GM18861 (cell line): ENCODE data around the gene MAPK14.
"Not testable (repeated sequence)": the region's sequence is repeated elsewhere in the genome, so short reads cannot be mapped to it uniquely, and the experiment has no call there.

Experiments used
- ATAC-seq: cut with Tn5 transposase; IDR thresholded peaks from one replicate; pipeline ENCODE4 v1.9.1; 2021; ENCODE audit not compliant: unreplicated experiment

The MAPK14 gene

DNA sequence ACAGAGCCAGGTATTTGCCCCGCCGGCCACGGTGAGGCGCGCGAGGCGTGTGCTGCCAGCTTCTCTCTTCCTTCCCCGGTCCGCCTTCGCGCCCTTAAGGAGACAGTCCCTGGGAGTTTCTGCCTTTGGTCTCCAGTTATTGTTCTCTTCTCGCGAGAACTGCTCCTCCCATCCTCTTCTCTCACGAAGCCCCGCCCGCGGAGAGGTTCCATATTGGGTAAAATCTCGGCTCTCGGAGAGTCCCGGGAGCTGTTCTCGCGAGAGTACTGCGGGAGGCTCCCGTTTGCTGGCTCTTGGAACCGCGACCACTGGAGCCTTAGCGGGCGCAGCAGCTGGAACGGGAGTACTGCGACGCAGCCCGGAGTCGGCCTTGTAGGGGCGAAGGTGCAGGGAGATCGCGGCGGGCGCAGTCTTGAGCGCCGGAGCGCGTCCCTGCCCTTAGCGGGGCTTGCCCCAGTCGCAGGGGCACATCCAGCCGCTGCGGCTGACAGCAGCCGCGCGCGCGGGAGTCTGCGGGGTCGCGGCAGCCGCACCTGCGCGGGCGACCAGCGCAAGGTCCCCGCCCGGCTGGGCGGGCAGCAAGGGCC, at the start of gene MAPK14:
MAPK14 (plus strand) TSS at position 308 of the 587 bp plus-strand sequence. CDS start 350 bp downstream, outside the sequence.
- ATAC-seq, result peak; percentile 83

DNA sequence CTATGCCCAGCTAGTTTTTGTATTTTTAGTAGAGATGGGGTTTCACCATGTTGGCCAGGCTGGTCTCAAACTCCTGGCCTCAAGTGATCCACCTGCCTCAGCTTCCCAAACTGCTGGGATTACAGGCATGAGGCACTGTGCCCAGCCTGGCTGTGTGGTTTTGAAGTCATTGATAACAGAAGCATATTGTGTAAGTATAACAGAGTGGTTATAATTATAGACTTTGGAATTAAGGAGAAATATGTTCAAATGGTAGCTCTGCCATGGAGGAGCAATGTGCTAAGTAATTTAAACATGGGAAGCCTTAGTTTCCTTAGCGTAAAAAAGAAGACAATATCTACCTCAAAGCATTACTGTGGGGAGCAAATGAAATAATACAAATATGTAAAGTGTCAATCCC, 47.5 kb upstream of the MAPK14 start:
- not testable (repeated sequence) for ATAC-seq

DNA sequence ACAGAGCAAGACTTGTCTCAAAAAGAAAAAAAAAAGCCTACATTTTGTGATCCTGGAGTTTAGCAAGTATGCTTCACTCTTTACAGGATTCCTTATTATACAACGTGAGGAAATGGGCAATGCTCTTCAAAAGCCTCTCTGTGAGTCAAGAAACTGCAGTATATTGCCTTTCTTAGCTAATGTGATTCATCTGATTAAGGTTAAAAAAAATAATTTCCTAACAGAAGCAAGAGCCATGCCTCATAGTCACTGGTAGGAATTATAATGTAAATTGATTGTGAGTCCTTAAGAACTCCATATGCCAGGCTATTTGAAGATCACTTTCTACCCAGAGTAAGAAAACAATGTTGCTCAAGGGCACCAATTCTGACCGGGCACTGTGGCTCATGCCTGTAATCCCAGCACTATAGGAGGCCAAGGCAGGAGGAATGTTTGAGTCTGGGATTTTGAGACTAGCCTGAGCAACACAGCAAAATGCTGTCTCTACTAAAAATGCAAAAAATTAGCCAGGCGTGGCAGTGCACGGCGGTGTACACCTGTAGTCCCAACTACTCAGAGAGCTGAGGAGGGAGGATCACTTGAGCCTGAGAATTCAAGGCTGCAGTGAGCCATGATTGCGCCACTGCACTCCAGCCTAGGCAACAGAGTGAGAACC, 46.5 kb upstream of the MAPK14 start:
- no peak for ATAC-seq

DNA sequence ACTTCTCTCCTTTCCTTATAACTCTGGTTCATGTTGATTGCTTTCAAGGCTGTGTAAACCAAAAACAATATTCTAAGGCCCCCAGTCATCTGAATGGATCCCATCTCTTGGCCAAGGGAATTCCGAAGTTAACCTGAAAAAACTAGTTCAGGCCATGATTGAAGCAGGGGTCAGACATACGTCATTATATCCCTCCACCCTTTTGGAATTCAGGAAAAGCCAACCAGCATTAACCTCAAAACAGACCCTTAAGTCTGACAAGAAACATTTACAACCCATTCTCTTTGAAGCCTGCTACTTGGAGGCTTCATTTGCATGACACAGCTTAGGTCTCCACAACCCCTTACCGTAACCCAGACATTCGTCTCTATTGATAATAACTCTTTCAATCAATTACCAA, 42.9 kb upstream of the MAPK14 start:
- ATAC-seq, result no peak

DNA sequence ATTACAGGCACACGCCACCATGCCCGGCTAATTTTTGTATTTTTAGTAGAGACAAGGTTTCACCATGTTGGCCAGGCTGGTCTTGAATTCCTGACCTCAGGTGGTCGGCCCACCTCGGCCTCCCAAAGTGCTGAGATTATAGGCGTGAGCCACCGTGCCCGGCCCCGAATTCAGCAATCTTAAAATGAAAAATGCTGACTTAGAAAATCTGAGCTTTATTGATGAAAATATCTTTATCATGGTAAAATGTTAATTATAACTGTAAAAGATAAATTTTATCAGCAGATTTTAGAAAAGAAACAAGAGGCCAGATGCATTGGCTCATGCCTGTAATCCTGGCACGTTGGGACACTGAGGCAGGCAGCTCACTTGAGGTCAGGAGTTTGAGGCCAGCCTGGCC, 39.6 kb upstream of the MAPK14 start:
- ATAC-seq, result not testable (repeated sequence)

DNA sequence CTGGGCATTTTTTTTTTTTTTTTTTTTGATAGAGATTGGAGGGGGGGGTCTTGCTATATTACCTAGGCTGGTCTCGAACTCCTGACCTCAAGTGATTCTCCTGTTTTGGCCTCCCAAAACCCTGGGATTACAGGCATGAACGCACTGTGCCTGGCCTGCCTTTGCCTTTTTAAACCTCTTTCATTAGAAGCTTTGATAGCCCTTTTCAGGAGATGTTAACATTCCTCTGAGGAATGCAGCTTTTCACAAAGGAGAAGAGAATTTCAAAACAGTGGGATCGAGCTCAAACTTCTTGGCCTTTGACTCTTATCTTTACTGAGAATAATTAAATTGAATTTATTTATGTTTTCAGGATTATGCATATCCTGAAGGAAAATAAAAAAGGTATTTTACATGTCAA, 34.5 kb upstream of the MAPK14 start:
- ATAC-seq, result no peak

DNA sequence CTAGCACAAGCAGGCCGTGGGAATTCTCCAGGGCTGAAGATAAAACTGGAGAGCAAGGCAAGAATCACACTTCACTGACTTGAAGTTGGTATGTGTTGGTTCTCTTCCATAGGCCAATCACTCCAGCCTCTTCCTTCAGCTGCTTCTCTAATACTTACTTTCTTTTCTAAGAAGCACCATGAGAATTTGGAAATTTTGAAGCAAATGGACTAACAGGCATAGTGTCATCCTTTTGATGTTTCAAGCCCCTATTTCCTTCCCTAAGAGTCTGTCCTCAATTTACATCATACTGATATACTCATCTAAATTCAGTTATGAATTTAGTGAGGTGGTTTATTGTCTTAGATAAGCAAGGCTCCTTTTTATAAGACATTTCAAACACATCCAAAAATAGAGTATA, 27.2 kb upstream of the MAPK14 start:
- ATAC-seq, result no peak

DNA sequence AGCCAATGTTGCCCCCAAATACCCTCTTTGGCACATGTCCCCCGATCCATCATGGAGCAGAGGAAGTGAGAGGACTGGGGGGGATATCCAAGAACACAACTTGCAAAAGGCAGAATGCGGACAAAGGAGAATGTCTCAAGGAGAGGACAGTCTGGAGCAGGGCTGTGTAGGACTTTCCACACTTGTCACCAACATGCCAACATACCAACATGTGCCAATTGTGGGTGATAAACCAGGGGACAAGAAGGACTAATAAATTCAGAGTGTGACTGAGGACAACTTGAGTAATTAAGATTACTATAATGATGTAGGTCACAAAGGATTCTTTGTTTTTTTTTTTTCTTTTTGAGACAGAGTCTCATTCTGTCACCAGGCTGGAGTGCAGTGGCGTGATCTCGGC, 11.9 kb upstream of the MAPK14 start:
- no peak for ATAC-seq

DNA sequence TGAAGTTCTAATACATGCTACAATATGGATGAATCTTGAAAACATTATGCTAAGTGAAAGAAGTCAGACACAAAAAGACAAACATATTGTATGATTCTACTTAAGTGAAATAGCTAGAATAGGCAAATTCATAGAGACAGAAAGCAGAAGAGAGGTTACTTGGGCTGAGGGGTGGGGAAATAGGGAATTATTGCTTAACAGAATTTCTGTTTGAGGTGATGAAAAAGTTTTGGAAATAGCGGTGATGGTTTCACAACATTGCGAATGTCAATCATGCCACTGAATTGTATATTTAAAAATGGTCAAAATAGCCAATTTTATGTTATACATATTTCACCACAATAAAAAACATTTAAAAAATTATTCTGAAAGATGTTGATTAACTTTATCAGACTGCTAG, 9.3 kb upstream of the MAPK14 start:
- ATAC-seq, result no peak

DNA sequence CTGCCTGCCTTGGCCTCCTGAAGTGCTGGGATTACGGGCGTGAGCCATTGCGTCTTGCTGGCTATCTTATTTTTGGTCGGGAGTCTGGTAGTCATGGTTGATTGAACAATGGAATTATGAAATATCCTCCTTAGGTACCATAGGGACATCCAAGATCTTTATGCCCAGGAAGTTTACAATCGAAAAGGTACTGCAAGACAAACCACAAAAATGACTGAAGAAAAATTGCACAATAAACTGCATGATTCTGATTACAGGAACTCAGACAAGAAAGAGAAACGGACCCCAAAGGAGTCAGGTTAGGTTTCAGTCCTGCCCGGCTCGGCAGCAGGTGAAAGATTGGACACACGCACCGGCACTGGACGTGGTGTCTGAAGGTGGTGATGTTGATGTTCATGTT, 8.4 kb upstream of the MAPK14 start:
- no peak for ATAC-seq

DNA sequence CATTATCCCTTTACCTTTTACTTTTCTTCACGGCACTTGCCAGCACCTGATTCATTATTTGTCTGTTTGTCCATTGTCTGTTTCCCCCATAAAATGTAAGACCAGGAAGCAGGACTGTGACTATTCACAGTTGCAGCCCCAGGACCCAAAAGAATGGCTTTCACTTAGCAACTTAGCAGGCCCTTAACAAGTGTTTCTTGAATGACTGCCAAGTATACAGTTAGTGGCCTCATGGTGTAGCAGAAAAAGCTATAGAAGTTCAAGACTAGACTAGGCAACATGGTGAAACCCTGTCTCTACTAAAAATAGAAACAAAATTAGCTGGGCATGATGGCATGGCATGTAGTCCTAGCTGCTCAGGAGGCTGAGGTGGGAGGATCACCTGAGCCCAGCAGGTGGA, 7.5 kb upstream of the MAPK14 start:
- ATAC-seq, result no peak

DNA sequence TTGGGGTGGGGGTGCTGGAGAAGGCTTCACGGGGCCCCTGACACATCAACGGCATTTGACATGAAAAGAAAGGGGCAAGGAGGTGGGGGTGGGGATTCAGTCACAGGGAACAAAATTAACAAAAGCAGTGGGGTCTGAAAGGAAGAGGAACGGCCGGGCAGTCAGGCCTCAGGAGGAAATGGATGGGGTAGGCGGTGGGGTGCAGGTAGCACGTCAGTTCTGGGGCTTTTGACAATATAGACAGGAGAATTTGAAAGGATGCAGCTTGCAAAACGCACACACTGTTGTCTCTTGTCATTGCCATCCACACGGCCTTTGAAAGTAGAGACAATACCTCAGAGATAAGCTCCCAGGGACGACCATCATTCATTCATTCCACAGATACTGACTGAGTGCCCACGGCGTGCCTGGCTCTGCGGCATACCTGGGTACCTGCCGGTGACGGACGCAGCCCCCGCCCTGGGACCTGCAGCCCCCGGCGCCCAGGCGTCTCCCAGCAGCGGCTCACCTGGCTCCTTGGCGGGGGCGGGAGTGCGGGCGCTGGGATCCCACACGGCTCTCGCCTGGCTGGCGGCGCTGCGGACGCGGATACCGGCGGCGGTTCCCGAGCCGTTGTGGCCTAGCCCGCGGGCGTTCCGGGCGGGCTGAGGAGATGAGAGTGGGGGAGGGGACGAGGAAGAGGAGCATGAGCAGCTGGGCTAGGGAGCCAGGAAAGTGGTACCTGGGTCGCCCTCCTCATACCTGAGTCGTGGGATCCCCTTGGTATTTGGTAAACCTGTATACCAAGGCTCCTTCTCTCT, 3.4 kb upstream of the MAPK14 start, which contains the start of gene SLC26A8:
SLC26A8 (minus strand) TSS at position 646 of the 800 bp plus-strand sequence. CDS start 4,934 bp downstream, outside the sequence.
- ATAC-seq, result no peak

DNA sequence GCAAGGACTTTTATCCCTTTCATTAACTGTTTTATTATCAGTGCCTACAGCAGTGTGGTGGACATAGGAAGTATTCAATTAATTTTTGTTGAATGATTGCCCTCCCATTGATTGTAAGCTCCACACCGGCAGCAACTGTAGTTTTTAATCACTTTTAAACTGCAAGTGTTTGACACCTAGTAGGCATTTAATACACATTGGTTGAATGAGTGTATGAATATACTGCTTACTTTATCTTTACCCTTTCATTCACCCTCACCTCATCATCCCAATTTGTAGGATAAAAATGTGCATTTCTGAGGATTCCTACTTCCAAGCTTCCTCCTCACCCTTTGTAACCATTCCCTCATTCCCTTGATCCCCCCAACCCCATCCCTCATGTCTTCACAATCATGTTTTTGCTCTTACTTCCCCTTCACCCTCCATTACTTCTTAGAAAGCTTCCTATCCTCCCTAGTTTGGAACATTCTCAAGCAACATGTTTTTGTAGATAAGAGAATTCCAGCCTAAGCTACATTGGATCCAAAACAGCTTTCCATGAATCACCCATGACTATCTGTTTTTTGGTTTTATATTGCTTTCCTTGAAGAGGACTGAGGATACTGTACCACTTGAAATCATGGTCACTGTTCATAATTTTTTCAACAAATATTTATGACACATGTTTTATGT, 2.2 kb upstream of the MAPK14 start:
- no peak for ATAC-seq

DNA sequence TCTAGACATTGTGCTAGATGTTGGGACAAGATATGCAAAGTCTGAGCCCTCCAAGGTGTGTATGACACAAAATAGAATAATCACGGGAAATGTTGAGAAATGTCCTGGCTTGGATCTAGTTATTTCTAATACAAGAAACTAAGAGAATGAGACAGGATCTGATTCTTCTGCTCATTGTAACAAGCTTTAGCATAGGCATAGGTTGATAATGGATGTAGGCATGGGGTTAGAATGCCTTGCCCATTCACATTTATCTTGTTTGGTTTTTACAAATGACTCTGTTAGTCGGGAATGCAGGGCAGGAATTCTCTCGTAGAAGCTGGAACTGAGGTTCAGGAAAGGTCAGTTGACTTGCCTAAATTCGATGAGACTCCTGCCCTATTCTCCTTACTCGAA, 1.7 kb upstream of the MAPK14 start:
- no peak for ATAC-seq

DNA sequence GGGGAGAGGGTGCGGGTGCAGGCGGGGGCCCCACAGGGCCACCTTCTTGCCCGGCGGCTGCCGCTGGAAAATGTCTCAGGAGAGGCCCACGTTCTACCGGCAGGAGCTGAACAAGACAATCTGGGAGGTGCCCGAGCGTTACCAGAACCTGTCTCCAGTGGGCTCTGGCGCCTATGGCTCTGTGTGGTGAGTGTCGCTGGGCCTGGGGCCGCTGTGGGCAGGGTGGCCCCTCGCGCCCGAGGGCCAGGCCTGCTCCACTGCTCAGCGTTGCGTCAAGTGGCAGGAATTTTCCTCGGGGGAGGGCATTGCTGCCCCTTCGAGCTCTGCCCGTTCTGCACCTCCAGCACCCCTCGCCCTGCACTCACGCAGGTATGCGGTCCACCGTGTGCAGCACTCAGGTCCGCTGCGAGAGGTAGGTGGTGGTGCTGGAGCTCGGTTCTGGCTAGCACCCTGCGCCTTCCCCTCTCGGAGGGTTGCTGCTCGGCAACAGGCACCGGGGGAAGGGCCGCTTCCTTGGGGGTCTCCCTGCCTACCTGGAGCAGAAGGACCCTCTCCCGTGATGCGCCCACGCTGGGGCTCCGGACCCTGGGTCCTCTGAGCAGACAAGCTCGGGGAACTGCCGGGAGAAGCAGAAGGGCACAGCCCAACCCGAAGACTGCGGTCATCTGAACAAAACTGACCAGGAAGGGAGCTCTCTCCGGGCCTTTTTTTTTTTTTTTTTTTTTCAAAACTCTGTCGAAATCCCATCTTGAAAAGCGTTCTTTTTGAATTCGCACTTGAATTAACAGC, 674 bp downstream of the MAPK14 start:
- peak; percentile 9 for ATAC-seq

DNA sequence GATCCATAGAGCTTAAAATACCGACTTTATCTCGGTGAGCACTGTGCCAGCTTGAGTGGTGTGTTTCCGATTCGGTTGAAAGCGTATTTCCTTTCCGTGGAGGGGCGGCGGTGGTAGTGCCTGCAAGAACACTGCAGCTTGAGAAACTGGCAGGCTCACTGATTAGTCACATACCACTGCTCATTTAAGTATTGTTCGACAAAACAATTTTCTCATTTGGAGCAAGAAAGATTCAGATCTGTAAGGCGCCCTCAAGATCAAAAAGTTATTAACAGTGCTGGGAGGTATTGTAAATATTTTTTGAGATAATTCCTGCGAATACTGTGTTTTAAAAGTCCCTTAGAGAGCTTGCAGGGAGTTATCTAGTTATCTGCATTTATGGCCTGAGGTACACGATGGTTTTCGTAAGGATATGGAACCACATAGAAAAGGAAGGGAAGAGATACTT, 1.3 kb downstream of the MAPK14 start:
- ATAC-seq, result no peak

DNA sequence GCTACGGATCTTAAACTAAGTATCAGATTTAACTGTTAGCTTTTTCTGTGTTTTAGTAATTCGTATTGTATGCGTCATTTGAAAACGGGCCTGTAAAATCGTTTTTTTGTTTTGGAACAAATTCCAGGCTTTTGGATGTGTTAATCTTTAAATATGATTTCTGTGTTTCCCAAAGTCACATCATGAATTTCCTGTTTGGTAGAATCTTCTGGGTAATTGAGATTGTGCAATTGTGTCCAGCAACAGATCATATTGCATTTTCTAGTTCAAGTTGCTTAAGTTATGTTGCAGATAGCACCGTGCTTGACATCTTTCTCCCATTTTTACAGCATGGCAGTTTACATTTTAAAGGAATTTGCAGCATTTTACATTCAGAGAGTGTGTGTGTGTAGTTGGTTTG, 1.9 kb downstream of the MAPK14 start:
- ATAC-seq, result no peak

DNA sequence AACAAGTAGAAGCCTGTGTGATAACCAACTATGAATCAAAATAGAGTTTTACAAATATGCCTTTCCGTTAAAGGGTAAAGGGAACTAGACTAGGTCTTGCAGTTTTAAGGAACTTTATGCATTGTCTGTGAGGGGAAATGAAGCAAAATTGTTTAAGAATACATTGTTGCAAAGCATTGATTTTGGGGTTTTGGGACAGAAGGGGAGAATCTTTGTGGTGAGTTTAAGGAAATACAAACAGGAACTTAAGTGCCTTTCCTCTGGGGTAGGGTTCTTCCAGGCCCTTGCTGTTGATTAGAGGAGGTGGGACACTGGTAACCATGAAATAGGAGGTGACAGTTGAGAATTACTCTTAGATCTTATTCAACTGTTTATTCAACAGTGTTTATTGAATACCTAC, 4.7 kb downstream of the MAPK14 start:
- ATAC-seq, result no peak

DNA sequence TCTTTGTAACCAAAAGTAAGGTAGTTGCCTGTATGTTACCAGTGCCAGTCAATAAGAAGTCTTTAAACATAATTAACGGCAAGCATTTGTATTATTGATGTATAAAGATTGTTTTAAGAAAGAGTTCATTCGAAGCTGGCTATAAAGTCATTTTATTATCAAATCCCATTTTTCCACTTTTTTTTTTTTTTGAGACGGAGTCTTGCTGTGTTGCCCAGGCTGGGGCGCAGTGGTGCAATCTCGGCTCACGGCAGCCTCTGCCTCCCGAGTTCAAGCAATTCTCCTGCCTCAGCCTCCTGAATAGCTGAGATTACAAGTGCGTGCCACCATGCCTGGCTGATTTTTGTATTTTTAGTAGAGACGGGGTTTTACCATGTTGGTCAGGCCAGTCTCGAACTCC, 5.5 kb downstream of the MAPK14 start:
- ATAC-seq, result not testable (repeated sequence)

DNA sequence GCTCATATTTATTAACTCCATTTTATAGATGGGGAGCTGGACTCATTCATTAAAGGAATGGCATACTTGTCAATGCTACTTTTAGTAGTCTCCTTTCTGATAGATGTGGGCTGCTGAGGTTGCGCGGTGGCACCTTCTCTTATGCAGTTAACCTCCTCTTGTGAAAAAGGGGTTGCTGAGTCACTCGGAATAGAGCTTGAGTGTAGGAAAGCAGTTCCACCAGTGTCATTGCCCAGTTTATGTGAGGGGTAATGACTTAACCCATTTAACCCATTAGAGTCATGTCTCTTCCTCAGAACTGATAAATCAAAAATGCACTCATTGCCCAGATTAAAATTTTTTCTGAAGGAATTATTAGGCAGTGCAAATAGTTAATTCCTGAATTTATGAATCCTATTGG, 6.3 kb downstream of the MAPK14 start:
- no peak for ATAC-seq

DNA sequence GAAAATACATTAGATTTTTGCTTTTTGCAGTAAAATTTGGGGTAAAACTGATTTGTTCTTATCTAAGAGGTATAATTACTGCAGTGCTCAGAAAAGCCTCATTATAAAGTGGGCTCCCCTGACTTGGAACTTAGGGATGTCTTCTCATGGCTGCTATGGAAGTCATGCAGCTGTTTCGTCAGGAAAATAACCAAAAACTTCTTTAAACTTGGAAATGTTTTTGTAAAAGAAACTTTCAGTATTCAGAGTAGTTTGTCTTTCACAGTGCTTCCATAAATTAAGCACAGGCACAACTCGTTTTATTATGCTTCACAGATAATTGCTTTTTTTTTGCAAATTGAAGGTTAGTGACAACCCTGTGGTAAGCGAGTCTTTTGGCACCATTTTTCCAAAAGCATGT, 6.8 kb downstream of the MAPK14 start:
- ATAC-seq, result no peak
